Measurements from ENCODE around the gene ATP5PO. TPM values are rescaled to one million over a fixed set of nuclear protein-coding genes. Genes with fewer than 3 reads are reported as not detected.
"Not testable (repeated sequence)": the region's sequence is repeated elsewhere in the genome, so short reads cannot be mapped to it uniquely, and the experiment has no call there.

Gene ATP5PO
- total and polyA plus RNA-seq, 11 donors = 472 to 2,204 (median 745) TPM

DNA sequence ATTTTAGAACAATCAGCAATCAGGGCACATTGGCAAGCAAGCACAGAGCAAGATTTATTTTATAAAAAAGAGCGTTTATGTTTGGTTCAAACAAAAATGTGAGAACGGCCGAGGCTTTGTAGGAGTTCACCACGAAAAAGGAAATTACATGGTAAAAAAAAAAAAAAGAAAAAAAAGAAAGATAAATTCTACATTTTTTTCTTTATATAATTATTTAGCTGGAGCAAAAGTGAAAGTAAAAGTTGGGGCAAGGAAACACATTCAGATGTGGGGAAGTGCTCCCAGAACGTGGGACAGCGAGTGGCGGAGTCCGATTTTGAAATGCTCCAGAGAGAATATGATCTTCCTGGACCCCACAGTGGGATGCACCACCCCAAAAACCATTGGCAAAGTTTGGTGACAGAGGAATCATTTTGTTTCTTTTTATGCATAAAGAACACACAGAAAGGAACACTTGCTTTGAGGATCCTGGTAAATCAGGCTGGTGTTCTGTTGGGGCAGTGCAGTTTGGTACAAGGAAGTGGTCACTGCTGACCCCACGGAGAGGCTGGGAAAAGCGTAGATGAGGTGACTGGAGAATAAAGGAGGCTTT lies 16.3 kb upstream of the ATP5PO start:
- intact Hi-C loops (cut with DNase I) = loop anchor here in 4 of 10 donors (10.0 kb wide), 3 partner anchors 133 to 403 kb away; partner anchors contain the start of genes MRPS6 (in 2 of the 4) and SLC5A3 (in 2 of the 4)
- no peak for TF ChIP-seq POLR2A (IDR thresholded peaks at IDR 0.05)
- TF ChIP-seq, protein P1, sequence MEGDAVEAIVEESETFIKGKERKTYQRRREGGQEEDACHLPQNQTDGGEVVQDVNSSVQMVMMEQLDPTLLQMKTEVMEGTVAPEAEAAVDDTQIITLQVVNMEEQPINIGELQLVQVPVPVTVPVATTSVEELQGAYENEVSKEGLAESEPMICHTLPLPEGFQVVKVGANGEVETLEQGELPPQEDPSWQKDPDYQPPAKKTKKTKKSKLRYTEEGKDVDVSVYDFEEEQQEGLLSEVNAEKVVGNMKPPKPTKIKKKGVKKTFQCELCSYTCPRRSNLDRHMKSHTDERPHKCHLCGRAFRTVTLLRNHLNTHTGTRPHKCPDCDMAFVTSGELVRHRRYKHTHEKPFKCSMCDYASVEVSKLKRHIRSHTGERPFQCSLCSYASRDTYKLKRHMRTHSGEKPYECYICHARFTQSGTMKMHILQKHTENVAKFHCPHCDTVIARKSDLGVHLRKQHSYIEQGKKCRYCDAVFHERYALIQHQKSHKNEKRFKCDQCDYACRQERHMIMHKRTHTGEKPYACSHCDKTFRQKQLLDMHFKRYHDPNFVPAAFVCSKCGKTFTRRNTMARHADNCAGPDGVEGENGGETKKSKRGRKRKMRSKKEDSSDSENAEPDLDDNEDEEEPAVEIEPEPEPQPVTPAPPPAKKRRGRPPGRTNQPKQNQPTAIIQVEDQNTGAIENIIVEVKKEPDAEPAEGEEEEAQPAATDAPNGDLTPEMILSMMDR (IDR thresholded peaks at IDR 0.05) = no peak
- peak in 3 of 4 donors; percentile 50 to 61 (median 58) for ATAC-seq
- Histone ChIP-seq H3K36me3 (no peaks in the 10 kb centered on the region), H3K4me3 (peak overlapping the region in 11 of 12 donors; percentile 14 to 59 (median 44)), H3K27ac (peak overlapping the region in 9 of 12 donors; percentile 0 to 88 (median 44)), H3K9me3 (no peaks in the 10 kb centered on the region), H3K27me3 (no peaks in the 10 kb centered on the region), H3K4me1 (peaks cover 0 to 27% (median 7%) of the 10 kb centered on the region in 12 donors)
- DNase-seq = no peak
- 42 to 57% (median 49%) methylated on average over 10 of the region's 10 CpGs for WGBS, 4 donors

DNA sequence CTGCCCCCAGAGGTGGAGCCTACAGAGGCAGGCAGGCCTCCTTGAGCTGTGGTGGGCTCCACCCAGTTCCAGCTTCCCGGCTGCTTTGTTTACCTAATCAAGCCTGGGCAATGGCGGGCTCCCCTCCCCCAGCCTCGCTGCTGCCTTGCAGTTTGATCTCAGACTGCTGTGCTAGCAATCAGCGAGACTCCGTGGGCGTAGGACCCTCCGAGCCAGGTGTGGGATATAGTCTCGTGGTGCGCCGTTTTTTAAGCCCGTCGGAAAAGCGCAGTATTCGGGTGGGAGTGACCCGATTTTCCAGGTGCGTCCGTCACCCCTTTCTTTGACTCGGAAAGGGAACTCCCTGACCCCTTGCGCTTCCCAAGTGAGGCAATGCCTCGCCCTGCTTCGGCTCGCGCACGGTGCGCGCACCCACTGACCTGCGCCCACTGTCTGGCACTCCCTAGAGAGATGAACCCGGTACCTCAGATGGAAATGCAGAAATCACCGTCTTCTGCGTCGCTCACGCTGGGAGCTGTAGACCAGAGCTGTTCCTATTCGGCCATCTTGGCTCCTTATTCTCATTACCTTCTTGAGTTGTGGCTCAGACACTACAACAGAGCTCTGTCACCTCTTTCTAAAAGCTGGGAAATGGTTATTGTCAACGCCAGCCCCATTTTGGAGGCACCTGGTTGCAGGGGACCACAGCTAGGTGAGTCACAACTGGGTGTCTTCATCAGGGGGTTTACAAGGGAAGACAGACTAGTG lies 15.6 kb upstream of the ATP5PO start:
- H3K36me3 ChIP-seq, DNase-seq, H3K27me3 ChIP-seq, ATAC-seq, H3K9me3 ChIP-seq: not testable (repeated sequence)
- 66 to 88% (median 70%) methylated on average over 2 to 10 of the region's 34 CpGs for WGBS, 4 donors
- Histone ChIP-seq H3K27ac (peak overlapping the region in 7 of 12 donors; percentile 24 to 88 (median 47)), H3K4me3 (peak overlapping the region in 11 of 12 donors; percentile 14 to 59 (median 44)), H3K4me1 (peaks cover 0 to 20% (median 5%) of the 10 kb centered on the region in 12 donors)
- intact Hi-C loops (cut with DNase I) = loop anchor here in 4 of 10 donors (10.0 kb wide), 3 partner anchors 134 to 404 kb away; partner anchors contain the start of genes MRPS6 (in 2 of the 4) and SLC5A3 (in 2 of the 4)

GRCh38 chr21:33926248-33926647 lies 10.6 kb upstream of the ATP5PO start:
- not testable (repeated sequence) for H3K27me3 ChIP-seq, H3K9me3 ChIP-seq, DNase-seq, H3K27ac ChIP-seq, ATAC-seq, H3K36me3 ChIP-seq, H3K4me3 ChIP-seq
- peaks cover 0 to 10% (median 5%) of the 10 kb centered on the region in 12 donors for H3K4me1 ChIP-seq
- intact Hi-C loops (cut with DNase I) = loop anchor here in 4 of 10 donors (10.0 kb wide), 4 partner anchors 269 to 699 kb away; no protein-coding TSS in a partner anchor
- 96 to 100% (median 97%) methylated on average over 2 of the region's 2 CpGs for WGBS, 4 donors

DNA sequence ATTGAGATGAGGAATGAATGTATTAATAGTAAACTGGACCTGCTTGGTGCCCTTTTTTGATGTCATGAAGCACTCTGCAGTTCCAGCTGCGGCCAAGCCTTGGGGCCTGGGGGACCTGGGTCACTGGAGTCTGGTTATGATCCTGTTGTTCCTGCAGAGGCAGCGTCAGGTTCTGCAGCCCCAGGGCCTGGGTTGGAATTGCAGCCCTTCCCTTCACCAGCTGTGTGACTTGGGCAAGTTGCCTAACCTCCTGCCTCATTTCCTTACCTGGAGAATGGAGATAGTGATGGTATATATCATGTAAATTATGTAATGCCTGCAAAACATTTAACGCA lies 9.1 kb upstream of the ATP5PO start:
- H3K4me3 ChIP-seq = no peak overlapping the region
- 76 to 82% (median 80%) methylated on average over 3 of the region's 3 CpGs for whole genome bisulfite sequencing, 4 donors
- no peaks in the 10 kb centered on the region for H3K36me3 ChIP-seq
- H3K9me3 ChIP-seq = no peaks in the 10 kb centered on the region
- TF ChIP-seq, protein P1 (IDR thresholded peaks at IDR 0.05) = no peak
- TF ChIP-seq POLR2A (IDR thresholded peaks at IDR 0.05) = no peak
- ATAC-seq (peak in 1 of 4 donors; percentile 32), DNase-seq (no peak)
- H3K27me3 ChIP-seq = no peaks in the 10 kb centered on the region
- H3K4me1 ChIP-seq = peaks cover 0 to 10% (median 5%) of the 10 kb centered on the region in 12 donors
- peak overlapping the region in 1 of 12 donors; percentile 53 for H3K27ac ChIP-seq
- intact Hi-C loops (cut with DNase I) = loop anchor here (2.0 to 10.0 kb wide), 9 partner anchors 148 to 700 kb away; partner anchors contain the start of genes MRPS6 (in 4 of the 10) and SLC5A3 (in 4 of the 10)
